ENCODE data around the gene SLC12A4. TPM values are rescaled to one million over a fixed set of nuclear protein-coding genes. Genes with fewer than 3 reads are reported as not detected.

SLC12A4 gene
- total RNA-seq, 1 experiment from 2014 or later: 107 TPM

- intact Hi-C loops (cut with micrococcal nuclease; ENCODE audit: unreplicated experiment): no loop called here
Observed at GRCh38 chr16:67959536-67960329, 8.7 kb downstream of the SLC12A4 start.

DNA sequence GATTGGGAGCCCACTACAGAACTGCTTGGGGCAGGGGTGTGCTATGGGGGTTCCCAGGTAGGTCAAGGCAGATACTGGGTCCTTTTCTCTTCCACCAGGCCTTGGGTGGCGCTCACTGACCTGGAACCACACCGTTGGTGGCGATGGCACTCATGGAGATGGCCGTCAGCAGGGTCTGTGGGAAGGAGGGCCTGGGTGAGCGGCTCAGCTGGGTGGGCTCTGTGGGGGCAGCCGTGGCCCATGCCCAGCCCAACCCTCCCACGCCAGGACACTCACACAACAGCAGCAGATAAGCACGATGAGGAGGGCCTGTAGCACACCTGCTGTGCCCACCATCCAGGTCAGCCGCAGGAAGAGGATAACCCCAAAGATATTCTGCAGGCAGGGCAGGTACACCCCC lies 10.8 kb downstream of the SLC12A4 start:
- no TSS peak for BruUV-seq (replicated peaks)
- no peaks in the 10 kb centered on the region for H3K27me3 ChIP-seq (replicated peaks; ENCODE audit: control insufficient read depth, insufficient read depth, low read length)
- CTCF ChIA-PET: no interaction called here

More at GRCh38 chr16:67959536-67960329, 8.7 kb downstream of the SLC12A4 start:
- H3K9me3 ChIP-seq: no peaks in the 10 kb centered on the region
- H3K36me3 ChIP-seq (ENCODE audit: control insufficient read depth, insufficient read depth, low read length): peaks cover 14% of the 10 kb centered on the region
- H3K4me3 ChIP-seq (ENCODE audit: low read depth, low read length): no peak overlapping the region
- no peak for DNase-seq
- TF ChIP-seq, protein P1, sequence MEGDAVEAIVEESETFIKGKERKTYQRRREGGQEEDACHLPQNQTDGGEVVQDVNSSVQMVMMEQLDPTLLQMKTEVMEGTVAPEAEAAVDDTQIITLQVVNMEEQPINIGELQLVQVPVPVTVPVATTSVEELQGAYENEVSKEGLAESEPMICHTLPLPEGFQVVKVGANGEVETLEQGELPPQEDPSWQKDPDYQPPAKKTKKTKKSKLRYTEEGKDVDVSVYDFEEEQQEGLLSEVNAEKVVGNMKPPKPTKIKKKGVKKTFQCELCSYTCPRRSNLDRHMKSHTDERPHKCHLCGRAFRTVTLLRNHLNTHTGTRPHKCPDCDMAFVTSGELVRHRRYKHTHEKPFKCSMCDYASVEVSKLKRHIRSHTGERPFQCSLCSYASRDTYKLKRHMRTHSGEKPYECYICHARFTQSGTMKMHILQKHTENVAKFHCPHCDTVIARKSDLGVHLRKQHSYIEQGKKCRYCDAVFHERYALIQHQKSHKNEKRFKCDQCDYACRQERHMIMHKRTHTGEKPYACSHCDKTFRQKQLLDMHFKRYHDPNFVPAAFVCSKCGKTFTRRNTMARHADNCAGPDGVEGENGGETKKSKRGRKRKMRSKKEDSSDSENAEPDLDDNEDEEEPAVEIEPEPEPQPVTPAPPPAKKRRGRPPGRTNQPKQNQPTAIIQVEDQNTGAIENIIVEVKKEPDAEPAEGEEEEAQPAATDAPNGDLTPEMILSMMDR (IDR thresholded peaks at IDR 0.05; ENCODE audit: insufficient read depth in 1 of 2, low read depth in 1 of 2, low read length in 1 of 2, severe bottlenecking in 1 of 2, unreplicated experiment in 1 of 2): no peak
- ChIA-PET POLR2A (interaction anchor here (1.3 kb wide), 1 partner anchor 8 kb away, joined by 3 read pairs; no protein-coding TSS in a partner anchor), CTCF (no interaction called here)
- H3K9me3 Mint-ChIP-seq (ENCODE audit: unreplicated experiment): no peaks in the 10 kb centered on the region
- H3K4me1 Mint-ChIP-seq (ENCODE audit: low read depth, unreplicated experiment): no peaks in the 10 kb centered on the region
- H3K36me3 Mint-ChIP-seq (ENCODE audit: insufficient read depth, unreplicated experiment): peaks cover 54% of the 10 kb centered on the region
- H3K27ac Mint-ChIP-seq (ENCODE audit: unreplicated experiment): no peak overlapping the region
- H3K27me3 Mint-ChIP-seq (ENCODE audit: insufficient read depth, unreplicated experiment): no peaks in the 10 kb centered on the region
- H3K4me3 Mint-ChIP-seq (ENCODE audit: unreplicated experiment): no peak overlapping the region
- no peaks in the 10 kb centered on the region for H3K27me3 ChIP-seq (replicated peaks; ENCODE audit: control insufficient read depth, insufficient read depth, low read length)
- no peaks in the 10 kb centered on the region for H3K4me1 ChIP-seq
- BruUV-seq (replicated peaks): no TSS peak

DNA sequence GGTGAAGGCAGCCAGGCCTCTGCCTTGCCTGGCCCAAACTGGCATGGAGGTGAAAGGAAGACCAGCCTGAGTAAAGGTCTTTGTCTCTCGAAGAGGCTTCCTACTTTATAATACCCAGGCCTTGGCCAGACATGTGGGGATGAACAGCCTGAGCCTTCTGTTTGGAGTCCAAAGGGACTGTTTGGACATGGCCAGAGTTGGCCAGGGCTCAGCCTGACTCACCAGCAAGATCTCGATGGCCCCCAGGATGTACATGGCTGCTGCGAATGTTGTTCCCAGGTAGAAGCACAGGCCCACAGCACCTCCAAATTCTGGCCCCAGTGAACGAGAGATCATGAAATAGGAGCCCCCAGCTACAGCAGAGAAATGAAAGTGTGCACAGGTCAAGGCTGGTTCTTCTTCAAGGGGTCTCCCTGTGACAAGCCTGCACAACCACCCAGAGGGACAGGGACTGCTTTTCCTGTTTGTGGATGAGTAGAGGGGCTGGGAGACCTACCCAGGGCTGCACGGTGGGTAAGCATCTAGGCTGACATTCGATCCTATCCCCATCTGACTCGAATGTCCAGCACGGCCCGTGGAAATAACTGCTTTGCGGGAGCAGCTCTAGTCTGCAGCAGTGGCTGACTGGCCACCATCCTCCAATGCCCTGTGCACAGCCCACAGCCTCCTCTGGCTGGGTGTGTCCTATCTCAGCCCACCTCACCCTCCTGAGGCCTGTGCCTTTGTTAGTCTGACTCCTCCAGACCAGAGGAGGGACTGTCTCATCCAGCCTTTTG lies 13.8 kb downstream of the SLC12A4 start:
- peaks cover 77% of the 10 kb centered on the region for H3K36me3 Mint-ChIP-seq (ENCODE audit: insufficient read depth, unreplicated experiment)

More for the DNA sequence above, 10.8 kb downstream of the SLC12A4 start:
- TF ChIP-seq, protein P1 (IDR thresholded peaks at IDR 0.05; ENCODE audit: insufficient read depth in 1 of 2, low read depth in 1 of 2, low read length in 1 of 2, severe bottlenecking in 1 of 2, unreplicated experiment in 1 of 2): no peak
- intact Hi-C loops (cut with micrococcal nuclease; ENCODE audit: unreplicated experiment): no loop called here
- H3K4me1 Mint-ChIP-seq (ENCODE audit: low read depth, unreplicated experiment): no peaks in the 10 kb centered on the region
- DNase-seq: no peak
- H3K27me3 Mint-ChIP-seq (ENCODE audit: insufficient read depth, unreplicated experiment): no peaks in the 10 kb centered on the region
- no peak overlapping the region for H3K4me3 Mint-ChIP-seq (ENCODE audit: unreplicated experiment)
- H3K27ac Mint-ChIP-seq (ENCODE audit: unreplicated experiment): no peak overlapping the region
- Histone ChIP-seq H3K4me3 (ENCODE audit: low read depth, low read length) (no peak overlapping the region), H3K36me3 (ENCODE audit: control insufficient read depth, insufficient read depth, low read length) (peaks cover 11% of the 10 kb centered on the region), H3K9me3 (no peaks in the 10 kb centered on the region), H3K4me1 (no peaks in the 10 kb centered on the region)
- POLR2A ChIA-PET: no interaction called here
- no peaks in the 10 kb centered on the region for H3K9me3 Mint-ChIP-seq (ENCODE audit: unreplicated experiment)
- peaks cover 64% of the 10 kb centered on the region for H3K36me3 Mint-ChIP-seq (ENCODE audit: insufficient read depth, unreplicated experiment)

More for the DNA sequence above, 13.8 kb downstream of the SLC12A4 start:
- intact Hi-C loops (cut with micrococcal nuclease; ENCODE audit: unreplicated experiment): no loop called here
- Mint-ChIP-seq H3K27ac (ENCODE audit: unreplicated experiment) (no peak overlapping the region), H3K4me3 (ENCODE audit: unreplicated experiment) (no peak overlapping the region), H3K9me3 (ENCODE audit: unreplicated experiment) (no peaks in the 10 kb centered on the region), H3K27me3 (ENCODE audit: insufficient read depth, unreplicated experiment) (no peaks in the 10 kb centered on the region), H3K4me1 (ENCODE audit: low read depth, unreplicated experiment) (no peaks in the 10 kb centered on the region)
- Histone ChIP-seq H3K27me3 (replicated peaks; ENCODE audit: control insufficient read depth, insufficient read depth, low read length) (no peaks in the 10 kb centered on the region), H3K36me3 (ENCODE audit: control insufficient read depth, insufficient read depth, low read length) (peaks cover 6% of the 10 kb centered on the region), H3K9me3 (no peaks in the 10 kb centered on the region), H3K4me1 (no peaks in the 10 kb centered on the region), H3K4me3 (ENCODE audit: low read depth, low read length) (no peak overlapping the region)
- POLR2A ChIA-PET: no interaction called here
- TF ChIP-seq, protein P1 (IDR thresholded peaks at IDR 0.05; ENCODE audit: insufficient read depth in 1 of 2, low read depth in 1 of 2, low read length in 1 of 2, severe bottlenecking in 1 of 2, unreplicated experiment in 1 of 2): no peak
- CTCF ChIA-PET: interaction anchor here (0.9 to 1.3 kb wide), 2 partner anchors 12 to 86 kb away, joined by 4 to 6 read pairs; no protein-coding TSS in a partner anchor
- DNase-seq: no peak
- BruUV-seq (replicated peaks): no TSS peak
